Progenitor cell of endocrine pancreas (in vitro differentiated cells): ENCODE measurements around the gene DGCR2. TPM values are rescaled to one million over a fixed set of nuclear protein-coding genes. Genes with fewer than 3 reads are reported as not detected.

Experiments
- DNase-seq: peaks from one replicate; pipeline ENCODE4 v3.0.0; 2021; ENCODE audit warnings: low spot score; ENCODE audit not compliant: unreplicated experiment
- H3K27ac Mint-ChIP-seq: 2 replicates; pipeline ENCODE4 v1.8.0; 2021; ENCODE audit warnings: mild to moderate bottlenecking, moderate library complexity, mixed read lengths
- H3K27me3 Mint-ChIP-seq: 2 replicates; pipeline ENCODE4 v1.8.0; 2021; ENCODE audit warnings: mixed read lengths
- H3K36me3 Mint-ChIP-seq: 2 replicates; pipeline ENCODE4 v1.8.0; 2022; ENCODE audit warnings: mixed read lengths; ENCODE audit not compliant: insufficient read depth
- H3K4me1 Mint-ChIP-seq: 2 replicates; pipeline ENCODE4 v1.8.0; 2021; ENCODE audit warnings: low read depth, mixed read lengths
- H3K4me3 Mint-ChIP-seq: 2 replicates; pipeline ENCODE4 v1.8.0; 2021; ENCODE audit warnings: low read depth, mild to moderate bottlenecking, moderate library complexity, mixed read lengths
- H3K9me3 Mint-ChIP-seq: 2 replicates; pipeline ENCODE4 v1.8.0; 2021; ENCODE audit warnings: low read depth, mixed read lengths
- CTCF ChIP-seq: fragments of 200-600 bp; sonication (generic); IDR thresholded peaks from one replicate; pipeline ENCODE4 v1.5.0; 2021; ENCODE audit warnings: antibody characterized with exemption, mild to moderate bottlenecking; ENCODE audit not compliant: unreplicated experiment
- total RNA-seq: library from RNA; stranded (reverse); gene quantifications from 2 replicates; pipeline ENCODE4 v1.2.1, GENCODE V29; 2021

Gene DGCR2
- total RNA-seq, 1 donor from 2014 or later, result 89.1 TPM

- Mint-ChIP-seq H3K36me3 (no peaks in the 10 kb centered on the region), H3K27me3 (peaks cover 65% of the 10 kb centered on the region), H3K4me3 (no peak overlapping the region), H3K4me1 (peaks cover 8% of the 10 kb centered on the region), H3K9me3 (no peaks in the 10 kb centered on the region), H3K27ac (no peak overlapping the region)
- no peak for DNase-seq
- TF ChIP-seq CTCF, result no peak
Measured at GRCh38 chr22:18997306-18997924, 124.8 kb downstream of the DGCR2 start.

GRCh38 chr22:18996376-18996900 is 125.8 kb downstream of the DGCR2 start:
- TF ChIP-seq CTCF, result no peak
- no peaks in the 10 kb centered on the region for H3K36me3 Mint-ChIP-seq
- no peak for DNase-seq
- no peaks in the 10 kb centered on the region for H3K9me3 Mint-ChIP-seq
- no peak overlapping the region for H3K4me3 Mint-ChIP-seq
- H3K4me1 Mint-ChIP-seq, result peaks cover 8% of the 10 kb centered on the region
- peaks cover 62% of the 10 kb centered on the region for H3K27me3 Mint-ChIP-seq
- H3K27ac Mint-ChIP-seq, result no peak overlapping the region

- TF ChIP-seq CTCF, result no peak
- Mint-ChIP-seq H3K36me3 (no peaks in the 10 kb centered on the region), H3K9me3 (no peaks in the 10 kb centered on the region), H3K27me3 (peaks cover 58% of the 10 kb centered on the region), H3K27ac (peak overlapping the region; percentile 41), H3K4me1 (peaks cover 8% of the 10 kb centered on the region), H3K4me3 (no peak overlapping the region)
- DNase-seq, result no peak
Measured at GRCh38 chr22:18995327-18995711, 126.9 kb downstream of the DGCR2 start.

- Mint-ChIP-seq H3K4me1 (peaks cover 8% of the 10 kb centered on the region), H3K36me3 (peaks cover 3% of the 10 kb centered on the region), H3K4me3 (no peak overlapping the region), H3K27me3 (peaks cover 56% of the 10 kb centered on the region), H3K9me3 (no peaks in the 10 kb centered on the region), H3K27ac (peak overlapping the region; percentile 41)
- DNase-seq, result no peak
- TF ChIP-seq CTCF, result no peak
Measured at GRCh38 chr22:18994701-18995326, 127.4 kb downstream of the DGCR2 start.

- Mint-ChIP-seq H3K27ac (no peak overlapping the region), H3K4me1 (peaks cover 8% of the 10 kb centered on the region), H3K9me3 (no peaks in the 10 kb centered on the region), H3K36me3 (peaks cover 3% of the 10 kb centered on the region), H3K4me3 (no peak overlapping the region), H3K27me3 (peaks cover 49% of the 10 kb centered on the region)
- TF ChIP-seq CTCF, result no peak
- DNase-seq, result no peak
Measured at GRCh38 chr22:18994056-18994455, 128.2 kb downstream of the DGCR2 start.
